Endothelial cell of umbilical vein (primary cell): Measurements from ENCODE around the gene MVD. TPM values are rescaled to one million over a fixed set of nuclear protein-coding genes. Genes with fewer than 3 reads are reported as not detected.

Source experiments
- BruUV-seq: library from RNA; stranded (reverse); fragments of 400-500 nt; replicated peaks from 2 replicates; lab custom pipeline; 2021; lab: Mats Ljungman, UMichigan
- CTCF ChIA-PET: fragments of 300-600, 350-600 bp; sonication (Branson Sonifier 250); formaldehyde crosslinking; loops from one replicate; lab custom pipeline; 2021; ENCODE audit warnings: antibody characterized with exemption, inconsistent platforms; lab: Charles Lee
- POLR2A ChIA-PET: fragments of 300-600, 350-600 bp; sonication (Branson Sonifier 250); formaldehyde crosslinking; loops from one replicate; lab custom pipeline; 2021; ENCODE audit warnings: antibody characterized with exemption, inconsistent platforms; lab: Charles Lee
- DNase-seq: peaks from one replicate; pipeline ENCODE4 v3.0.0-alpha.2; 2011; ENCODE audit warnings: low read depth, low spot score
- FAIRE-seq: peaks from 2 replicates; lab custom pipeline; 2011; peaks lifted over from hg19 to GRCh38; lab: Jason Lieb, UNC
- H2AFZ ChIP-seq: 2 replicates; pipeline ENCODE4 v1.6.0; 2012; ENCODE audit warnings: low read depth, low read length, control low read depth, inconsistent platforms
- H3K27ac ChIP-seq: 2 replicates; pipeline ENCODE4 v1.5.1; 2011; ENCODE audit warnings: low read depth, mild to moderate bottlenecking, control low read depth, low read length, moderate library complexity; ENCODE audit not compliant: insufficient read depth
- H3K27me3 ChIP-seq, 2 experiments: 2 replicates each; pipeline versions ENCODE4 v1.6.0 to v1.6.1; 2011; ENCODE audit warnings: low read length in 2 of 2, mixed read lengths in 1 of 2; ENCODE audit not compliant: control insufficient read depth in 2 of 2, insufficient read depth in 2 of 2
- H3K36me3 ChIP-seq, 2 experiments: 2 replicates in 1 of 2; 3 replicates in 1 of 2; pipeline ENCODE4 v1.5.1; 2011; ENCODE audit warnings: low read length in 2 of 2, mild to moderate bottlenecking in 1 of 2, moderate library complexity in 1 of 2; ENCODE audit not compliant: control insufficient read depth in 2 of 2, insufficient read depth in 2 of 2; ENCODE audit errors: extremely low read depth in 1 of 2
- H3K4me1 ChIP-seq: 3 replicates; pipeline ENCODE4 v1.5.1; 2011; ENCODE audit warnings: mild to moderate bottlenecking, low read length; ENCODE audit not compliant: control insufficient read depth, insufficient read depth; ENCODE audit errors: extremely low read depth
- H3K4me2 ChIP-seq: 2 replicates; pipeline ENCODE4 v1.6.1; 2011; ENCODE audit warnings: low read length, control low read depth, mixed read lengths; ENCODE audit not compliant: insufficient read depth
- H3K4me3 ChIP-seq, 3 experiments: fragments of 200-600 bp in 1 of 3; sonication (generic), shearing (Covaris generic) in 1 of 3; replicated peaks in 1 of 3; 2 replicates each; pipeline ENCODE4 v1.5.1; 2011 to 2016; ENCODE audit warnings: control low read depth in 3 of 3, low read length in 3 of 3, mild to moderate bottlenecking in 2 of 3, inconsistent platforms in 1 of 3, low read depth in 1 of 3, moderate library complexity in 1 of 3; ENCODE audit not compliant: insufficient read depth in 1 of 3
- H3K79me2 ChIP-seq: 2 replicates; pipeline ENCODE4 v1.6.0; 2012; ENCODE audit warnings: low read length, inconsistent platforms; ENCODE audit not compliant: control insufficient read depth, insufficient read depth
- H3K9ac ChIP-seq: replicated peaks from 2 replicates; pipeline ENCODE3; 2011; ENCODE audit warnings: low read length, control low read depth; ENCODE audit not compliant: insufficient read depth; ENCODE audit errors: extremely low read depth
- H3K9me1 ChIP-seq: replicated peaks from 3 replicates; pipeline ENCODE4 v1.6.0; 2011; ENCODE audit warnings: mild to moderate bottlenecking, low read length; ENCODE audit not compliant: control insufficient read depth, insufficient read depth; ENCODE audit errors: extremely low read depth
- H3K9me3 ChIP-seq: replicated peaks from 2 replicates; pipeline ENCODE4 v1.5.1; 2012; ENCODE audit warnings: low read length, inconsistent platforms; ENCODE audit not compliant: control insufficient read depth, insufficient read depth
- H4K20me1 ChIP-seq: replicated peaks from 2 replicates; pipeline ENCODE3; 2011; ENCODE audit warnings: mild to moderate bottlenecking, low read length; ENCODE audit not compliant: control insufficient read depth, insufficient read depth; ENCODE audit errors: extremely low read depth
- GATA2 ChIP-seq: IDR thresholded peaks from 2 replicates; pipeline ENCODE4 v1.7.0; 2011; ENCODE audit warnings: low read depth, mild to moderate bottlenecking, moderate library complexity, mixed read lengths, low read length; ENCODE audit not compliant: insufficient read length, insufficient read depth
- MYC ChIP-seq: IDR thresholded peaks from one replicate; pipeline ENCODE4 v1.6.1; 2011; ENCODE audit warnings: mild to moderate bottlenecking, low read depth, low read length
- POLR2AphosphoS5 ChIP-seq: IDR thresholded peaks from 2 replicates; pipeline ENCODE4 v1.6.1; 2012; ENCODE audit warnings: low read depth, mild to moderate bottlenecking, control low read depth, low read length, moderate library complexity; ENCODE audit not compliant: insufficient read depth
- dilution Hi-C: fragments of 300-500 bp; cut with MboI; formaldehyde crosslinking; loops from one replicate; pipeline ENCODE4 v1.15.0; 2019; ENCODE audit warnings: low sequenced_read_pairs; ENCODE audit not compliant: extremely low pct_ligation_motif_present
- intact Hi-C: fragments of 100-400 bp; cut with micrococcal nuclease; formaldehyde crosslinking; loops from one replicate; pipeline ENCODE4 v1.10.0; 2022
- polyA plus RNA-seq, 4 experiments: library from polyadenylated mRNA; depleted of rRNA in 3 of 4; stranded (reverse) in 3 of 4; unstranded in 1 of 4; fragments of >200 nt; gene quantifications; 2 replicates each; pipeline versions ENCODE4 v1.2.1 to v1.2.3, GENCODE V29; 2011 to 2012; ENCODE audit warnings: missing spikeins in 1 of 4
- total RNA-seq: library from RNA; stranded (reverse); gene quantifications from 2 replicates; pipeline ENCODE4 v1.2.3, GENCODE V29; 2021
- TF ChIP-seq, protein P1 (sequence below), 2 donors: IDR thresholded peaks; 1 replicate in 1 of 2; 2 replicates in 1 of 2; pipeline ENCODE4 v1.5.1; 2011; ENCODE audit warnings: low read length in 2 of 2, mild to moderate bottlenecking in 2 of 2, moderate library complexity in 2 of 2, control low read depth in 1 of 2, inconsistent platforms in 1 of 2, low read depth in 1 of 2; ENCODE audit not compliant: insufficient read depth in 1 of 2; ENCODE audit errors: extremely low read depth in 1 of 2
- TF ChIP-seq, protein P2 (sequence below): IDR thresholded peaks from 2 replicates; pipeline ENCODE4 v1.6.1; 2011; ENCODE audit not compliant: insufficient read depth, insufficient read length

The MVD gene
- total and polyA plus RNA-seq, 2 donors (not counting 3 experiments of a cell fraction or from before 2014, with no cell fraction given) = 64.4 to 142 TPM

DNA sequence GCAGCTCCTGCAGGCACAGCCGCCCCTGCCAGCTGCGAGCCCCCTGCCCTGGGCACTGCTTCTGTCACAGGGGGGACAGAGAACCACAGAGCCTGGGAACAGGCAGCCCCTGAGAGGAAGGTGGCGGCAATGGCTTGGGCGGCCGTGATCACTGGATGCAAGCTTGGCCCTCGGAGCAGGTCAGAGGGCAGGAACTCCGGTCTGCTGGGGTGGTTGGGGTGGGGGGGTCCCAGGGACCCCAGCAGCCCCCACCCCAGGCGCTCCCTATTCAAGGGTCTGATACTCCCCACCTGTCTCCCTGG, 10.2 kb downstream of the MVD start:
- CTCF ChIA-PET = no interaction called here
- H2AFZ ChIP-seq = no peak overlapping the region
- no TSS peak for BruUV-seq
- no peaks in the 10 kb centered on the region for H4K20me1 ChIP-seq
- POLR2A ChIA-PET = no interaction called here
- H3K27ac ChIP-seq = no peak overlapping the region
- no peaks in the 10 kb centered on the region for H3K27me3 ChIP-seq
- no peaks in the 10 kb centered on the region for H3K79me2 ChIP-seq
- TF ChIP-seq MYC (no peak), GATA2 (no peak), POLR2AphosphoS5 (no peak)
- TF ChIP-seq, protein P1, sequence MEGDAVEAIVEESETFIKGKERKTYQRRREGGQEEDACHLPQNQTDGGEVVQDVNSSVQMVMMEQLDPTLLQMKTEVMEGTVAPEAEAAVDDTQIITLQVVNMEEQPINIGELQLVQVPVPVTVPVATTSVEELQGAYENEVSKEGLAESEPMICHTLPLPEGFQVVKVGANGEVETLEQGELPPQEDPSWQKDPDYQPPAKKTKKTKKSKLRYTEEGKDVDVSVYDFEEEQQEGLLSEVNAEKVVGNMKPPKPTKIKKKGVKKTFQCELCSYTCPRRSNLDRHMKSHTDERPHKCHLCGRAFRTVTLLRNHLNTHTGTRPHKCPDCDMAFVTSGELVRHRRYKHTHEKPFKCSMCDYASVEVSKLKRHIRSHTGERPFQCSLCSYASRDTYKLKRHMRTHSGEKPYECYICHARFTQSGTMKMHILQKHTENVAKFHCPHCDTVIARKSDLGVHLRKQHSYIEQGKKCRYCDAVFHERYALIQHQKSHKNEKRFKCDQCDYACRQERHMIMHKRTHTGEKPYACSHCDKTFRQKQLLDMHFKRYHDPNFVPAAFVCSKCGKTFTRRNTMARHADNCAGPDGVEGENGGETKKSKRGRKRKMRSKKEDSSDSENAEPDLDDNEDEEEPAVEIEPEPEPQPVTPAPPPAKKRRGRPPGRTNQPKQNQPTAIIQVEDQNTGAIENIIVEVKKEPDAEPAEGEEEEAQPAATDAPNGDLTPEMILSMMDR (IDR thresholded peaks at IDR 0.05; ENCODE audit: extremely low read depth in 1 of 2, insufficient read depth in 1 of 2, low read depth in 1 of 2, low read length in 2 of 2) = no peak
- TF ChIP-seq, protein P2, sequence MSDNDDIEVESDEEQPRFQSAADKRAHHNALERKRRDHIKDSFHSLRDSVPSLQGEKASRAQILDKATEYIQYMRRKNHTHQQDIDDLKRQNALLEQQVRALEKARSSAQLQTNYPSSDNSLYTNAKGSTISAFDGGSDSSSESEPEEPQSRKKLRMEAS = no peak
- no peak overlapping the region for H3K4me3 ChIP-seq
- H3K9ac ChIP-seq = no peak overlapping the region
- intact Hi-C loops (no loop called here), dilution Hi-C loops (no loop called here)
- no peaks in the 10 kb centered on the region for H3K9me1 ChIP-seq
- no peak for FAIRE-seq
- peaks cover 5 to 17% of the 10 kb centered on the region in 2 experiments for H3K36me3 ChIP-seq
- H3K4me1 ChIP-seq = peaks cover 13% of the 10 kb centered on the region
- no peak overlapping the region for H3K4me2 ChIP-seq
- no peak for DNase-seq
- no peaks in the 10 kb centered on the region for H3K9me3 ChIP-seq
